Measurements from ENCODE around the gene TRAFD1. TPM values are rescaled to one million over a fixed set of nuclear protein-coding genes. Genes with fewer than 3 reads are reported as not detected.

TRAFD1 gene
- total RNA-seq, 1 donor = 47.5 TPM

GRCh38 chr12:112194601-112195247 is 69.4 kb downstream of the TRAFD1 start:
- no peak for DNase-seq (ENCODE audit: low read depth)
- H3K4me3 ChIP-seq (ENCODE audit: low read depth, low read length) = no peak overlapping the region
- no peak for TF ChIP-seq CTCF (IDR thresholded peaks at IDR 0.05; ENCODE audit: insufficient read depth, low read depth, low read length)

GRCh38 chr12:112196196-112196875 is 71.0 kb downstream of the TRAFD1 start:
- no peak overlapping the region for H3K4me3 ChIP-seq (ENCODE audit: low read depth, low read length)
- no peak for TF ChIP-seq CTCF (IDR thresholded peaks at IDR 0.05; ENCODE audit: insufficient read depth, low read depth, low read length)
- DNase-seq (ENCODE audit: low read depth) = no peak

- peak; percentile 63 for DNase-seq (ENCODE audit: low read depth)
- no peak overlapping the region for H3K4me3 ChIP-seq (ENCODE audit: low read depth, low read length)
- TF ChIP-seq CTCF (IDR thresholded peaks at IDR 0.05; ENCODE audit: insufficient read depth, low read depth, low read length) = peak; percentile 80
Observed at GRCh38 chr12:112198120-112198733, 72.9 kb downstream of the TRAFD1 start.

- H3K4me3 ChIP-seq (ENCODE audit: low read depth, low read length) = no peak overlapping the region
- DNase-seq (ENCODE audit: low read depth) = no peak
- TF ChIP-seq CTCF (IDR thresholded peaks at IDR 0.05; ENCODE audit: insufficient read depth, low read depth, low read length) = no peak
Observed at GRCh38 chr12:112199136-112199535, 73.8 kb downstream of the TRAFD1 start.

Small RNAs within 50 kb of the gene (small RNA-seq; reads per million reads assigned to genes)
- not detected for gene RF00019

Other genes with a start within 250 kb of the TRAFD1 start
- 5.5 and 7.3 TPM in 2 replicates for gene TMEM116, start 112.4 kb upstream of the TRAFD1 start, total RNA-seq
- gene ERP29, start 112.1 kb upstream of the TRAFD1 start, total RNA-seq = 50.3 and 55.3 TPM in 2 replicates
- 25.8 and 30.7 TPM in 2 replicates for gene NAA25, start 16.8 kb upstream of the TRAFD1 start, total RNA-seq

Data from fibroblast of villous mesenchyme (primary cell).